ENCODE results near the gene PAX2. TPM values are rescaled to one million over a fixed set of nuclear protein-coding genes. Genes with fewer than 3 reads are reported as not detected.

The PAX2 gene
- total RNA-seq, 1 experiment from 2014 or later, result 0.45 TPM

DNA sequence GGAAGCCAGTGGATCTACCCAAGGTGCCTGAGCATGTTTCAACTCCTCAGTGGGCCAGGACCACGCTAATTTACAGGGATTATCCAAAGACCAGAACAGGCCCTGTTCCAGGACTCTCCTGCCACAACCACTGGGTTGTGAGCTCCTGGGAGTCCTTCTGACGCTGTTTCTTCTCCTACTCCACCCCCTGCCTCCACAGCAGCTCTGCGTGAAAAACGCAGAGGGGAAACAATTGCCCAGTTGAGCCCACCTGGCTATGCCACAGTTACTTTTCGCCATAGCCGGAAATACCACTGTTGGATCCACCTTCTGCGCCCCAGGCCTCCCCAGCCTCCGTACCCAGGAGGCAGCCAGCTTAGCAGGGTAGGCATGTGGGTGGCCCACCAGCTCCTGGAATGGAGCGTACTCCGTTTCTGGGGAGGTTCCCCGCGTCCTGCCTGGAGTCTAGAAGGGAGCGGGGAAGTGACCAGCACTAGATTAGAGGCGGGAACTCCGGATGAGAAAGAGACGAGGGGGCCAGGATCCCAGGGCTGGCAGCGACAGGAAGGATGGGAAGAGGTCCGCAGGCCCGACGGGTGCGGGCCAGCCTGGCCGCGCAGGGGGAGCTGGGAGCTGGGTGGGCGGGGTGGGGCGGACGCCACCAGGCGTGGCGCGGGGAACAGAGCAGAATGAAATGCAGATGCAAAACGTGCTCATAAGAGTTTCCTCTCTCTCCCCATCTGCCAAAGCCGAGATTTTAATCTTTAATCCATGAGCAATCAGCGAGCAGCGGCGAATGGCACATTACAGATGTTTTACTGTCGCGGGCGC lies 32.1 kb upstream of the PAX2 start:
- no peaks in the 10 kb centered on the region for H3K36me3 Mint-ChIP-seq (ENCODE audit: insufficient read depth, unreplicated experiment)
- H3K4me1 ChIP-seq, result no peaks in the 10 kb centered on the region; the same call in 1 of the 2 replicates
- H3K9me3 Mint-ChIP-seq (ENCODE audit: unreplicated experiment), result no peaks in the 10 kb centered on the region
- DNase-seq, result no peak
- H3K4me3 ChIP-seq (ENCODE audit: low read depth, low read length), result no peak overlapping the region
- POLR2A ChIA-PET, result no interaction called here
- no peaks in the 10 kb centered on the region for H3K36me3 ChIP-seq (ENCODE audit: control insufficient read depth, insufficient read depth, low read length)
- H3K4me3 Mint-ChIP-seq (ENCODE audit: unreplicated experiment), result peak overlapping the region; percentile 29
- H3K9me3 ChIP-seq, result no peaks in the 10 kb centered on the region
- no peaks in the 10 kb centered on the region for H3K4me1 Mint-ChIP-seq (ENCODE audit: low read depth, unreplicated experiment)
- peaks cover 32% of the 10 kb centered on the region for H3K27me3 Mint-ChIP-seq (ENCODE audit: insufficient read depth, unreplicated experiment)
- no peak overlapping the region for H3K27ac Mint-ChIP-seq (ENCODE audit: unreplicated experiment)
- no TSS peak for BruUV-seq (replicated peaks)
- intact Hi-C loops (cut with micrococcal nuclease; ENCODE audit: unreplicated experiment), result no loop called here
- CTCF ChIA-PET, result no interaction called here
- TF ChIP-seq, protein P1, sequence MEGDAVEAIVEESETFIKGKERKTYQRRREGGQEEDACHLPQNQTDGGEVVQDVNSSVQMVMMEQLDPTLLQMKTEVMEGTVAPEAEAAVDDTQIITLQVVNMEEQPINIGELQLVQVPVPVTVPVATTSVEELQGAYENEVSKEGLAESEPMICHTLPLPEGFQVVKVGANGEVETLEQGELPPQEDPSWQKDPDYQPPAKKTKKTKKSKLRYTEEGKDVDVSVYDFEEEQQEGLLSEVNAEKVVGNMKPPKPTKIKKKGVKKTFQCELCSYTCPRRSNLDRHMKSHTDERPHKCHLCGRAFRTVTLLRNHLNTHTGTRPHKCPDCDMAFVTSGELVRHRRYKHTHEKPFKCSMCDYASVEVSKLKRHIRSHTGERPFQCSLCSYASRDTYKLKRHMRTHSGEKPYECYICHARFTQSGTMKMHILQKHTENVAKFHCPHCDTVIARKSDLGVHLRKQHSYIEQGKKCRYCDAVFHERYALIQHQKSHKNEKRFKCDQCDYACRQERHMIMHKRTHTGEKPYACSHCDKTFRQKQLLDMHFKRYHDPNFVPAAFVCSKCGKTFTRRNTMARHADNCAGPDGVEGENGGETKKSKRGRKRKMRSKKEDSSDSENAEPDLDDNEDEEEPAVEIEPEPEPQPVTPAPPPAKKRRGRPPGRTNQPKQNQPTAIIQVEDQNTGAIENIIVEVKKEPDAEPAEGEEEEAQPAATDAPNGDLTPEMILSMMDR (IDR thresholded peaks at IDR 0.05; ENCODE audit: insufficient read depth in 1 of 2, low read depth in 1 of 2, low read length in 1 of 2, severe bottlenecking in 1 of 2, unreplicated experiment in 1 of 2), result no peak
- H3K27me3 ChIP-seq (replicated peaks; ENCODE audit: control insufficient read depth, insufficient read depth, low read length), result no peaks in the 10 kb centered on the region; the same call in 1 of the 2 replicates

DNA sequence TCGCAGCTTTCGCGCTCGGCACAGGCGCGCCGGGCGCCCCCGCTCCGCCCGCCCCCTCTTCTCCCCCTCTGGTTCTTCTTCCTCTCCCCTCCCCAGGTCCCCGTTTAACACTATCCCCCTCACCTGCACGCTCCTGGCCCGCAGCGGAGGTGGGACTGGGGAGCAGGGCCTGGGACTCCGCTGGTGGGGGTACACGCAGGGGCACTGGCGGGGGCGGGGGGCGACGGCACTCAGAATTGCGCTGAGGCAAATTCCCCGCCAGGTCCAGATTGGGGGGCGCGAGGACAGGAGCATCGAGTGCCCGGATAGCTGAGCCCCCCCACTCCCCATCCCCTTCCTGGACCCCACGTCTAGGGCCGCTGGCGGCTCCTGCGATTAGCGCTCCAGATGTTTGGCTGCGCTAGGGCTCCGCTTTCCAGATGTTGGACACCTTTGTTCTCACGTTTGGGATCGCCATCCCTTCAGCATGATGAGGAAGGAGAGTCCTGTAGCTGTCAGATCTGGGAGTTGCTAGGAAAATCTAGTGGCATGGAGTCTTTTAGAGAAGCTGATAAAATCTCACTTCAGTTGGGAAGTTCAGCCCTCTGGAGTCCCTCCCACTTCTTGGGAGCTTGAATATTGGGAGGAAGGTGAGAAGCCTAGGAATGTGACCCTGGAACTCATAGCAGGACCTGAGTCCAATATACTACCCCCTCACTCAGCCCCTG lies 31.4 kb upstream of the PAX2 start:
- BruUV-seq (replicated peaks), result no TSS peak
- Mint-ChIP-seq H3K36me3 (ENCODE audit: insufficient read depth, unreplicated experiment) (no peaks in the 10 kb centered on the region), H3K9me3 (ENCODE audit: unreplicated experiment) (no peaks in the 10 kb centered on the region), H3K4me1 (ENCODE audit: low read depth, unreplicated experiment) (no peaks in the 10 kb centered on the region), H3K27me3 (ENCODE audit: insufficient read depth, unreplicated experiment) (peaks cover 30% of the 10 kb centered on the region), H3K4me3 (ENCODE audit: unreplicated experiment) (no peak overlapping the region), H3K27ac (ENCODE audit: unreplicated experiment) (no peak overlapping the region)
- no peaks in the 10 kb centered on the region; the same call in 1 of the 2 replicates for H3K4me1 ChIP-seq
- TF ChIP-seq, protein P1 (IDR thresholded peaks at IDR 0.05; ENCODE audit: insufficient read depth in 1 of 2, low read depth in 1 of 2, low read length in 1 of 2, severe bottlenecking in 1 of 2, unreplicated experiment in 1 of 2), result no peak
- H3K36me3 ChIP-seq (ENCODE audit: control insufficient read depth, insufficient read depth, low read length), result no peaks in the 10 kb centered on the region
- intact Hi-C loops (cut with micrococcal nuclease; ENCODE audit: unreplicated experiment), result no loop called here
- ChIA-PET POLR2A (no interaction called here), CTCF (no interaction called here)
- H3K27me3 ChIP-seq (replicated peaks; ENCODE audit: control insufficient read depth, insufficient read depth, low read length), result no peaks in the 10 kb centered on the region; the same call in 1 of the 2 replicates
- H3K4me3 ChIP-seq (ENCODE audit: low read depth, low read length), result no peak overlapping the region
- DNase-seq, result no peak
- no peaks in the 10 kb centered on the region for H3K9me3 ChIP-seq

DNA sequence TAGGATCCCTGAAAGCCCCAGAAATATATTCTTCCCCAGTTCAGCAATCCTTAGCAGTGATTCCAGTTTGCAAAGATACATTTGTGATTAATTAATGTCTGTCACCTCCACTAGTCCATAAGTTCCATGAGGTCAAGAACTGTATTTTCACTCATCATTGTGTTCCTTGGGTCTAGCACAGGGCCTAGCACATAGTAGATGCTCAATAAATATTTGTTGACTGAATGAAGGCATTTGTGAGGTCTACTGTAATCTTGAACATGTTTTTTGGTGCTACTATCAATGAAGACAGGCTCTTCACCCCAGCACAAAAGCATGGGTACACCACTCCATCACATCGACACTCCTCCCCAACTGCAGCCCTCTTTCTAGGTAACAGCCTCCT lies 30.8 kb upstream of the PAX2 start:
- CTCF ChIA-PET, result no interaction called here
- Histone ChIP-seq H3K36me3 (ENCODE audit: control insufficient read depth, insufficient read depth, low read length) (no peaks in the 10 kb centered on the region), H3K4me1 (no peaks in the 10 kb centered on the region; the same call in 1 of the 2 replicates), H3K4me3 (ENCODE audit: low read depth, low read length) (no peak overlapping the region), H3K27me3 (replicated peaks; ENCODE audit: control insufficient read depth, insufficient read depth, low read length) (no peaks in the 10 kb centered on the region; the same call in 1 of the 2 replicates), H3K9me3 (no peaks in the 10 kb centered on the region)
- H3K36me3 Mint-ChIP-seq (ENCODE audit: insufficient read depth, unreplicated experiment), result no peaks in the 10 kb centered on the region
- H3K27me3 Mint-ChIP-seq (ENCODE audit: insufficient read depth, unreplicated experiment), result peaks cover 26% of the 10 kb centered on the region
- intact Hi-C loops (cut with micrococcal nuclease; ENCODE audit: unreplicated experiment), result no loop called here
- BruUV-seq (replicated peaks), result no TSS peak
- no peaks in the 10 kb centered on the region for H3K9me3 Mint-ChIP-seq (ENCODE audit: unreplicated experiment)
- no peaks in the 10 kb centered on the region for H3K4me1 Mint-ChIP-seq (ENCODE audit: low read depth, unreplicated experiment)
- DNase-seq, result no peak
- H3K4me3 Mint-ChIP-seq (ENCODE audit: unreplicated experiment), result no peak overlapping the region
- POLR2A ChIA-PET, result no interaction called here
- TF ChIP-seq, protein P1 (IDR thresholded peaks at IDR 0.05; ENCODE audit: insufficient read depth in 1 of 2, low read depth in 1 of 2, low read length in 1 of 2, severe bottlenecking in 1 of 2, unreplicated experiment in 1 of 2), result no peak
- no peak overlapping the region for H3K27ac Mint-ChIP-seq (ENCODE audit: unreplicated experiment)

Data from Caco-2 (cell line).